HTERT RPE-1 (cell line): ENCODE measurements around the gene COX20.

Experiments used
- in situ Hi-C: fragments of 300-500 bp; cut with MboI; formaldehyde crosslinking; loops from 4 replicates; pipeline ENCODE4 v1.14.3; 2020; ENCODE audit warnings: low sequenced_read_pairs

The COX20 gene

GRCh38 chr1:244850896-244851295, 15.4 kb downstream of the COX20 start:
- in situ Hi-C loops: no loop called here

DNA sequence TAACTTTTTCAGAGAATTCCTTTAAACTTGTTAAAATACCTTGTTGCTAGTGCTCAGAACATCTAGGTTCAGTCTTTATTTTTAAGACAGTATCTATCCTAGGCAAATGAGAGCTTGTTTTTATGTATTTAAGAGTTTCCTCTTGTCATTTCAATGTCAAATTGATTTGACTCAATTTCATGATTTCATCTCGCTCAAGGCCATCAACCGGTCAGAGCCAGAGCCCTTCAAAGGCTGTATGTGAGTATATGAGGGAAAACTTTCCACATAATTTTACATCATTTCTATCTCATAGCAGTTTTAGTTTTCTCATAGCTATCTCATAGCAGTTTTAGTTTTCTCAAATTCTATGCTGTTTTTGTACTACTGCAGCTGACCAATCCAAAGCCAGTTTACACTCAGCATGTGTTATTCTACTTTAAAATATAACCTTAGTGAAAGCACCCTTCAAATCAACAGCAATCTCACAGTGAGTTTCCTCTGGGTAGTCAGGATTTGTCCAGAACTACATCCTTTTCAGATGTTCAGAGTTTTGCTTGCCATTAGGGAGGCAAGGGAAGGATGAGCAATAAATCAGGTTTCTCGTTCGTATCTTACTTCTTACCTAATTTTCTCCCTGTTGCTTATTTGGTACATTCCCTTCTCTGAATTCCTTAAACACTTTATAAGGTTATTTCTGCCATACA, 16.2 kb downstream of the COX20 start:
- in situ Hi-C loops: no loop called here

DNA sequence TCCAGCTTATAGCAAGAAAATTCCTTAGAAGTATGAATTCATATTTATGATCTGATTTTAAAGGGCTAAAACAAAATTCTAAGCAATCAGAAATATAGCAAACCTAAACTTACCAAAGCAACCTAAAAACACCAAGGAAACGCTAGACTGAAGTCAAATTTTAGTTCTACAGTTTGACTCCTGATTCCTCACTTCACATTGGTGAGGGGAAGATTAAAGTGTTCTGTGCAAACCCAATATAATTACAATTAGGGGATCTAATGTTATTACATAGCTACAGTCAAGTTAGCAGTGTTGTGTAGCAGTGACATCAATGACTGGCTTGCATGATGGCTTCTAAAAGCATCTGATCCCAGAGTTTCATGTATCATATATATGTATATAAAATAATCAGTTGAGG, 17.2 kb downstream of the COX20 start:
- in situ Hi-C loops: no loop called here

- in situ Hi-C loops: no loop called here
Observed at GRCh38 chr1:244854166-244854565, 18.7 kb downstream of the COX20 start.

DNA sequence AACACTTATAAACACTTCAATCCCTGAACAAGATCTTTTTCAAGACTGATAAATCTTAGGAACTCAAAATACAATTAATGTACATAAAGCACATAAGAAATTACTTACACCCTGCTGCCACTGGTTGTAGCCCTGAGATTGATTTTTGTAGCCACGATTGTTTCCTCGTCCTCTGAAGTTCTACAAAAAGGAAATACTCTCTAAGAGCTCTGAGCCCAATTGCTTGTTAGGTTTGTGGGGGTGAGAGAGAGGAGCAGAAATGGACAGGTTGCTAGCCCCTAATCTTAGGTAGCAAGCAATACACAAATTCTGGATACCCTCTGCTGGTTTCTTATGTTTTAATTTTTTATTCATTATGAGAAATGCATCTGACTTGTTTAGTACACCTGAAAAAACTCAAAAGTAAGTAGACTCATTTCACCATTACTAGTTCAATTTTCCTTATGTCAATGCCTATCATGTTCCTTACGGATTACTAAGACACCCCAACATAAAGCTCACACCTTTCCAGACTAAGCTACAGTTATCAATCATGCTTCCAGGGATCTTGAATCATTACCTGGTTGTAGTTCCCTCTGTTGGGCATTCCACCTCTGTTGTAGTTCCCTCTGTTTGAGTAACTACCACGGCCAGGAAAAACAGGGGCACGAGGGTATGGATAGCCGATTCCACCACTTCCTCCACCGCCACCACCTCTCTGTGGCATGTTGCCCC, 19.6 kb downstream of the COX20 start:
- in situ Hi-C loops: no loop called here

DNA sequence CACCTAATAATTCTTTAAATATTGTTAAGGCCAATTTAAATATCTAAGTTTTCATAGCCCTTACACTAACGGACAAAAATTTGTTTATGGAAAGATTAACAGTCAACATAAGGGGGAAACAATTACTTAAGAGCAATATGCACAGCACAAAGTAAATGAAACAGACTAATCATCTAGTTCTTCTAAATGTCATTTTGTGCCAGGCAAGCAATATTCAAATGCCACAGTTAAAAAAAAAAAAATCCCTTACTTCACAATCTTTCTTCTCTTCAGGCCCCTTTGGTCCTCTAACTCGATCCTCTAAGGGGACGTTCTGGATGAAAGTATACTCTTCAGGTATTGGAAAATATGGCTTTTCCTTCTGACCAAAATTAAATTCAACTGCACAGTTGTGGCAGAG, 22.3 kb downstream of the COX20 start:
- in situ Hi-C loops: no loop called here

DNA sequence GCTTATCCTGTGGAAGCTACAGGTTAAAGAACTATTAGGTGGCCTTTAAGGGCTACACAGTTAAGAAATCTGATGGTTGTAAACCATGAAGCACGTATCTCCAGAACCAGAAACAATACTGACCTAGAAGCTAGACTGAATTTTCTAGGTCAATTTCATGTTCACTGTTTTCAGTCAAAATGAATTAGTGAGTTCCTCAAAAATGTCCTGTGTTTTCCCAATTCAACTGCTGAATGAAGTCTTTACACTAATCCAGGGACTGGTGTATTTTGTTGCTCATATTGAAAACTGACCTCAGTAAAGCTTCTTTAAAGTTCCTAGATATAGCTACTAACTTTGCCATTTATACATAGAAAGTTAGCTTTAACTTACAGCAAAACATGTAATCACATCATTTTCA, 22.9 kb downstream of the COX20 start:
- in situ Hi-C loops: no loop called here

DNA sequence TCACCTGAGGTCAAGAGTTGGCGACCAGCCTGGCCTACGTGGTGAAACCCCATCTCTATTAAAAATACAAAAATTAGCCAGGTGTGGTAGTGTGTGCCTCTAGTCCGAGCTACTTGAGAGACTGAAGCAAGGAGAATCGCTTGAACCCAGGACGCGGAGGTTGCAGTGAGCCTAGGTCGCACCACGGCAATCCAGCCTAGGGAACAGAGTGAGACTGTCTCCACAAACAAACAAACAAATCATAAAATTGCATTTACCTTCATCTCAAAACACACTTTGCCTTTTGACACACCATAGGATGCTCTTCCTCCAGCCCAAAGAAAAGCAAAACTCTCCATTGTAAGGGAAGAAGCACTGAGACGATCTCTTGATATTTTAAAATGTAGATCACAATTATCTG, 24.6 kb downstream of the COX20 start:
- in situ Hi-C loops: no loop called here

DNA sequence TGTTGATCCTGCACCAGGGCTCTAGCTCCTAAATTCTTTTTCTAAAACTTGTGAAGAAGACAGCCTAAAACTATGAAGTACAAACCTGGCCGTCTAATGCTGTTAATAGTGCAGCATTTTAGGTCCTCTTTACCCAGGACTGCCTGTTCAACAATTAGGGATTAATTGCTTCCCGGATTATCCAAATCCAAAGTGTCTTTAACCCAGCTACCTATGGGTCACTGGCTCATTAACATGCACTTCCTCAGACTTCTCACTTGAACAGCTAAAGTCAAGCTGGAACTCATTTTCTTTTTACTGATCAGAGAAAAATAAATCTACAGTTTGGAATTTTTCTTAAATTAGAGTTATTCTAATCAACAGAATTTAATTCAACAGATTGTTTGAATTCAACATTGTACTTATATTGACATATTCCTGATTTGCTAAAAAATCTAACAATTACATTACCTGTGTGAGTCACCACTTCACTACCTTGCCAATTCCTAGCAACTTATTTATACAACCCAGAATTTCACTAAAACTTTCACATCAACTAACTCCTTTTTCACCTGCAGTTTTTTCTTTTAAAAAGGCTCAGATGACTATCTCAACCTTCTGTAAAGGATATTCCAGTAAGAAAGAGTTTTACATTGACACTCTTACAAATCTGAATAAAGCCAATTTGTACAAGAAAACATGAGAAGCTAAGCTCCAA, 25.6 kb downstream of the COX20 start:
- in situ Hi-C loops: no loop called here

DNA sequence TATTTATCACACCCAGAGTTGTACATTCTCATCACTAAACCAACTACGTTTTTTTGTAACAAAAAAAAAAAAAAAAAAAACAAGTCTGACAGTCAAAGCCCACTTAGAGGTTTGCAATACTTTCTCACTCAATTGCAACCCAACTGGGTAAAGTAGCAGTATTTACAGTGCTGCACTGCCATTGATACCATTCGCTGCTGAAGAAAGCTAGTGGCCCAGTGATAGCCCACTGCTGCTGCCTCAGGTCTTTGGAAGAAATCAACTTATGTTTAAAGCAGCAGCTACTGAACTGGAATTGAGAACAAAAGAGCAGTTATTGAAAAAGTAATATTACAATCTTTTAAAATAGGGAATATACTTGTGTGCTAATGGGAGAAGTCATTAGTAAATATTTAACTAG, 26.2 kb downstream of the COX20 start:
- in situ Hi-C loops: no loop called here

- in situ Hi-C loops: no loop called here
Observed at GRCh38 chr1:244862354-244862698, 26.9 kb downstream of the COX20 start.

- in situ Hi-C loops: no loop called here
Observed at GRCh38 chr1:244862699-244863490, 27.4 kb downstream of the COX20 start.

DNA sequence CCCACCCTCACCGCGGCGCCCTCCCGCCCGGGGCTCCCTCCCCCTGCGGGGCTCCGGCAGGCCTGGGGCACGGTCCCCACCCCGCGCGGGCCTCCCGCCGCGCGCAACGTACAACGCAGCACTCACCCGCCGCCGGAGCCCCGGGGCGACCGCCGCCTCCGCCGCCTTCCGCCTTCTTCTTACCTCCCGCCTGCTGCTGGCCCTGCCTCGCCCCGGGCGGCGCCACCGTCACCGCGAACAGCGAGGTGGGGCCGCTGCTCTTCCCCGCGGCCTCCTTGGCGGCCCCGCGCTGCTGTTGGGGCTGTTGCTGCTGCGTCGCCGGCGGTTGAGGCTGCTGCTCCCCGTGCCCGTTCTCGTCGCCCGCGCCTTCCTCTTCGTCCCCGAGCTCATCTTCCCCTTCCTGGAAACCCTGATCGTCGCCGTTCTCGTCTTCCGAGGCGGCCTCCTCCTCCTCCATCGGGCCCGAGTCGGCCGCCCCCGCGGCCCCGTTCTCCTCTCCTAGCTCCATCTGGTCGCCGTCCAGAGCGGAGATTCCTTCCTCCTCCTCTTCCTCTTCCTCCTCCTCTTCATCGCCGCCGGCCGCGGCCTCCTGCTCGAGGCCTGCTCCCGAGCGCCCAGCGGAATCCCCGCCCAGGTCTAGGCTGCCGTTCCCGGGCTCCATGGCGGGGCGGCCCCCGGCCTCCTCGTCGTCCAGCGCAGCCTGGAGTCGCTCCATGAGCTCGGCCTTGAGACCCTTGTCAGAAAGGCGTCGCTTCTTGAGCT, 28.2 kb downstream of the COX20 start:
- in situ Hi-C loops: no loop called here

- in situ Hi-C loops: no loop called here
Observed at GRCh38 chr1:244864253-244865027, 29.0 kb downstream of the COX20 start, which contains the start of gene HNRNPU. HNRNPU (minus strand) TSS chr1:244864543; CDS start chr1:244864307, 236 bp downstream.

- in situ Hi-C loops: no loop called here
Observed at GRCh38 chr1:244865028-244865371, 29.5 kb downstream of the COX20 start.

- in situ Hi-C loops: no loop called here
Observed at GRCh38 chr1:244865820-244866219, 30.4 kb downstream of the COX20 start.

DNA sequence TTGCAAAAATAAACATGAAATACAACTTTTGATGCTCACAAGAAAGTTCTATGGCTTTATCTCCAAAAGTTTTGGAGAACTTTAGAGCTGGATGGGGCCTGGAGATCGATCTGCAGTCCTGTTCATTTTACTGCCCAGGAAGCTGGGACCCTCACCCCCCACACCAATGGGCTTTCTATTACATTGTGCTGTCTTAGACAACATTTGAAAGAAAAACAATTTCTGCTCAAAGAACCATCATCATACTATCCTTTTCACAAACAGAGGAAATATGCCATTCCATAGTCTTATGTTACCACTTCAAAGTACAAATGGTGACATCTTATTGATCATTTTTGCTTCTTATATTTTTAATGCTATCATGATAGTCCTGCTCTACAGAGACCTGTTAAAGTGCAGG, 30.9 kb downstream of the COX20 start:
- in situ Hi-C loops: no loop called here

- in situ Hi-C loops: no loop called here
Observed at GRCh38 chr1:244868484-244869363, 33.3 kb downstream of the COX20 start.

DNA sequence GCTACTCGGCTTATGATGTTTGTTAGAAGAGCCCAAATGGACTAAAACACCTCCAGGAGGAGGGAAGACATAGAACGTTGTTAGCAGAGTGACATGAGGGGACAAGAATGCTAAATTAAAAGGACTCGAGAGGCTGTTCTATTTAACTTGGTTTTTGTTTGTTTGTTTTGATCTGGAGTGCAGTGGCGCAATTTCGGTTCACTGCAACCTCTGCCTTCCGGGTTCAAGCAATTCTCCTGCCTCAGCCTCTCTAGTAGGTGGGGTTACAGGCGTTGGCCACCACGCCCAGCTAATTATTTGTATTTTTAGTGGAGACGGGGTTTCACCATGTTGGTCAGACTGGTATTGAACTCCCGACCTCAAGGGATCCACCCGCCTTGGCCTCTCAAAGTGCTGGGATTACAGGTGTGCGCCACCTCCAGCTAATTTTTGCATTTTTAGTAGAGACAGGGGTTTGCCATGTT, 33.9 kb downstream of the COX20 start:
- in situ Hi-C loops: no loop called here
